ENCODE data around the gene FSCN2.

DNA sequence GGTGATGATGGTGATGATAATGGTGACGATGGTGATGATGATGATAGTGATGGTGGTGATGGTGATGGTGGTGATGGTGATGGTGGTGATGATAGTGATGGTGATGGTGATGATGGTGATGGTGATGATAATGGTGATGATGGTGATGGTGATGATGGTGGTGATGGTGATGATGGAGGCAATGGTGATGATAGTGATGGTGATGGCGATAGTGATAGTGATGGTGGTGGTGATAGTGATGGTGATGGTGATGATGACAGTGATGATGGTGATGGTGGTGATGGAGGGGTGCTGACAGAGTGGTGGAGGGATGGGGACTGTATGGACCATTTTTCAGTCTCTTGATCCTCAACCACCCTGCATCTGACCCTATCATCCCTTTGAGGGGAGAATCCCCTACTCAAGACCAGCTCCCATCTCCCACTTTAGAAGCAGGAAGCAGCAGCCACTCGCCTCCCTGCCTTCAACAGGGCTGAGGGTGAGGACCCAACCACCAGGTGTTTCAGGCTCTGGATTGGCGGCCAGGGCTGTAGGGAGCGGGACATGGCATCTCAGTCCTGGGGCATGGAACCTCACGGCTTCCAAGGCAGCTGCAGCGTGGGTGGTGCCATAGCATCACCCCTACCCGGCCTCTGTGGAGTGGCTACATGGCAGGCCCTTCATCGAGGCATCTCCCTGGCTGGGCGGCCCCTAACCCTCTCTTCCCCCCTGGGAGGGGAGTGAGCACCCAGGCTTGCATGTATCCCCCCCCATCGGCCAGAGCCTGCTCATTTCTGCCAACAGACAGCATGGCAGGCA, 4.5 kb downstream of the FSCN2 start:
- no peak for TF ChIP-seq CHD2 (IDR thresholded peaks at IDR 0.05; ENCODE audit: low read length, partially characterized antibody)
- TF ChIP-seq, protein P1, sequence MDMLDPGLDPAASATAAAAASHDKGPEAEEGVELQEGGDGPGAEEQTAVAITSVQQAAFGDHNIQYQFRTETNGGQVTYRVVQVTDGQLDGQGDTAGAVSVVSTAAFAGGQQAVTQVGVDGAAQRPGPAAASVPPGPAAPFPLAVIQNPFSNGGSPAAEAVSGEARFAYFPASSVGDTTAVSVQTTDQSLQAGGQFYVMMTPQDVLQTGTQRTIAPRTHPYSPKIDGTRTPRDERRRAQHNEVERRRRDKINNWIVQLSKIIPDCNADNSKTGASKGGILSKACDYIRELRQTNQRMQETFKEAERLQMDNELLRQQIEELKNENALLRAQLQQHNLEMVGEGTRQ (IDR thresholded peaks at IDR 0.05; ENCODE audit: borderline replicate concordance, low read depth, low read length), result no peak
- no peak for TF ChIP-seq CTCF (IDR thresholded peaks at IDR 0.05)
- TF ChIP-seq GATA2 (CRISPR knock-in tag; IDR thresholded peaks at IDR 0.05), result no peak

Data from SK-N-SH (cell line).